IMR-90 (cell line): ENCODE measurements around the gene FKBP7. TPM values are rescaled to one million over a fixed set of nuclear protein-coding genes. Genes with fewer than 3 reads are reported as not detected.

Experiments used
- ATAC-seq: fragments of 200-7000 bp; cut with Tn5 transposase; 2 replicates; pipeline ENCODE4 v1.9.1; 2020; ENCODE audit warnings: low read depth, mild to moderate bottlenecking, moderate library complexity
- BruUV-seq: library from RNA; stranded (reverse); fragments of 400-500 nt; replicated peaks from 2 replicates; lab custom pipeline; 2021; lab: Mats Ljungman, UMichigan
- CTCF ChIA-PET: fragments of 300-600 bp; formaldehyde crosslinking; extraction: SDS; loops from one replicate; lab custom pipeline; 2021; ENCODE audit warnings: antibody characterized with exemption; lab: Yijun Ruan, JAX
- POLR2A ChIA-PET: fragments of 300-600 bp; sonication (Branson Sonifier 250); formaldehyde crosslinking; loops from one replicate; lab custom pipeline; 2022; ENCODE audit warnings: antibody characterized with exemption; ENCODE audit not compliant: unreplicated experiment; lab: Charles Lee
- DNase-seq: peaks from one replicate; pipeline ENCODE4 v3.0.0; 2013
- H2AFZ ChIP-seq: replicated peaks from 2 replicates; pipeline ENCODE3; 2013; ENCODE audit warnings: low read length, mild to moderate bottlenecking; ENCODE audit not compliant: poor library complexity
- H2AK5ac ChIP-seq: 2 replicates; pipeline ENCODE4 v1.6.1; 2013; ENCODE audit warnings: low read depth, low read length, inconsistent platforms
- H2AK9ac ChIP-seq: replicated peaks from 2 replicates; pipeline ENCODE3; 2013; ENCODE audit warnings: mild to moderate bottlenecking, low read depth, low read length, moderate library complexity; ENCODE audit not compliant: poor library complexity
- H2BK120ac ChIP-seq: 2 replicates; pipeline ENCODE4 v1.6.1; 2013; ENCODE audit warnings: low read depth, low read length, inconsistent platforms
- H2BK15ac ChIP-seq: 3 replicates; pipeline ENCODE4 v1.6.1; 2013; ENCODE audit warnings: low read depth, low read length, inconsistent platforms
- H2BK20ac ChIP-seq: 2 replicates; pipeline ENCODE4 v1.6.1; 2013; ENCODE audit warnings: low read depth, mild to moderate bottlenecking, inconsistent platforms, low read length, moderate library complexity
- H2BK5ac ChIP-seq: 2 replicates; pipeline ENCODE4 v1.6.1; 2013; ENCODE audit warnings: mild to moderate bottlenecking, low read depth, low read length, inconsistent platforms; ENCODE audit not compliant: poor library complexity, severe bottlenecking
- H3K14ac ChIP-seq: replicated peaks from 2 replicates; pipeline ENCODE4 v1.6.1; 2013; ENCODE audit warnings: low read depth, low read length, inconsistent platforms
- H3K18ac ChIP-seq: 2 replicates; pipeline ENCODE4 v1.6.1; 2013; ENCODE audit warnings: low read depth, low read length, control low read depth
- H3K23ac ChIP-seq: 2 replicates; pipeline ENCODE4 v1.6.1; 2013; ENCODE audit warnings: low read depth, low read length, inconsistent platforms
- H3K27ac ChIP-seq: 2 replicates; pipeline ENCODE4 v1.5.1; 2013; ENCODE audit warnings: mild to moderate bottlenecking, control low read depth, low read length; ENCODE audit not compliant: insufficient read depth
- H3K27me3 ChIP-seq: 2 replicates; pipeline ENCODE4 v1.6.1; 2013; ENCODE audit warnings: low read length; ENCODE audit not compliant: control insufficient read depth, insufficient read depth
- H3K36me3 ChIP-seq: 2 replicates; pipeline ENCODE4 v1.6.1; 2013; ENCODE audit warnings: low read length, mixed read lengths; ENCODE audit not compliant: control insufficient read depth, insufficient read depth
- H3K4ac ChIP-seq: 2 replicates; pipeline ENCODE4 v1.6.1; 2013; ENCODE audit warnings: low read depth, low read length, inconsistent platforms
- H3K4me1 ChIP-seq: 2 replicates; pipeline ENCODE4 v1.6.1; 2013; ENCODE audit warnings: low read length, mixed read lengths; ENCODE audit not compliant: control insufficient read depth, insufficient read depth
- H3K4me2 ChIP-seq: 2 replicates; pipeline ENCODE4 v1.6.1; 2013; ENCODE audit warnings: low read depth, mild to moderate bottlenecking, control low read depth, low read length, moderate library complexity
- H3K4me3 ChIP-seq: 2 replicates; pipeline ENCODE4 v1.5.1; 2013; ENCODE audit warnings: low read depth, mild to moderate bottlenecking, control low read depth, low read length, moderate library complexity; ENCODE audit not compliant: insufficient read depth
- H3K56ac ChIP-seq: 2 replicates; pipeline ENCODE4 v1.6.1; 2013; ENCODE audit warnings: low read length, inconsistent platforms; ENCODE audit not compliant: insufficient read depth; ENCODE audit errors: extremely low read depth
- H3K79me1 ChIP-seq, 2 experiments: 2 replicates each; pipeline ENCODE4 v1.6.1; 2013; ENCODE audit warnings: low read length in 2 of 2, inconsistent platforms in 1 of 2, low read depth in 1 of 2
- H3K9ac ChIP-seq: 2 replicates; pipeline ENCODE4 v1.6.1; 2013; ENCODE audit warnings: low read depth, low read length, control low read depth
- H3K9me1 ChIP-seq: 2 replicates; pipeline ENCODE4 v1.6.1; 2013; ENCODE audit warnings: low read length, inconsistent platforms; ENCODE audit not compliant: insufficient read depth
- H3K9me3 ChIP-seq: 2 replicates; pipeline ENCODE4 v1.6.1; 2013; ENCODE audit warnings: low read length; ENCODE audit not compliant: control insufficient read depth, insufficient read depth
- H4K20me1 ChIP-seq: 2 replicates; pipeline ENCODE4 v1.6.1; 2013; ENCODE audit warnings: low read length, inconsistent platforms; ENCODE audit not compliant: insufficient read depth
- H4K5ac ChIP-seq: 2 replicates; pipeline ENCODE4 v1.6.1; 2013; ENCODE audit warnings: mild to moderate bottlenecking, low read depth, low read length, control low read depth
- H4K8ac ChIP-seq, 2 experiments: 2 replicates each; pipeline ENCODE4 v1.6.1; 2013; ENCODE audit warnings: low read depth in 2 of 2, low read length in 2 of 2, control low read depth in 1 of 2, inconsistent platforms in 1 of 2
- H4K91ac ChIP-seq: 2 replicates; pipeline ENCODE4 v1.6.1; 2013; ENCODE audit warnings: low read depth, low read length, inconsistent platforms; ENCODE audit not compliant: insufficient read depth
- FOS ChIP-seq: fragments of 150-350 bp; IDR thresholded peaks from 2 replicates; pipeline ENCODE4 v1.6.1; 2016; ENCODE audit warnings: low read depth, low read length
- MXI1 ChIP-seq: IDR thresholded peaks from 2 replicates; pipeline ENCODE4 v1.6.1; 2012; ENCODE audit warnings: low read depth, mild to moderate bottlenecking, low read length, moderate library complexity, borderline replicate concordance
- RCOR1 ChIP-seq: IDR thresholded peaks from 2 replicates; pipeline ENCODE4 v1.6.1; 2012; ENCODE audit warnings: mild to moderate bottlenecking, low read length, improper control_type of control experiment; ENCODE audit not compliant: insufficient replicate concordance
- RFX5 ChIP-seq: IDR thresholded peaks from 2 replicates; pipeline ENCODE4 v1.8.0; 2012; ENCODE audit warnings: low read depth, mild to moderate bottlenecking, low read length, moderate library complexity
- WGBS, 2 experiments: methylation state at CpG; one replicate each; pipeline versions ENCODE4 v1.1.5 to v1.1.7; 2013; ENCODE audit warnings: missing lambda C conversion rate in 2 of 2; ENCODE audit not compliant: insufficient read length in 1 of 2; ENCODE audit errors: extremely low coverage in 2 of 2; 5-methylcytosine and 5-hydroxymethylcytosine counted together
- dilution Hi-C: fragments of 300-500 bp; cut with HindIII; formaldehyde crosslinking; loops from one replicate; pipeline ENCODE4 v1.14.3; 2018; ENCODE audit warnings: low sequenced_read_pairs; ENCODE audit not compliant: unreplicated experiment
- in situ Hi-C: fragments of 300-500 bp; cut with MboI; formaldehyde crosslinking; loops from 3 replicates; pipeline ENCODE4 v1.14.3; 2019; ENCODE audit warnings: low sequenced_read_pairs, inconsistent platforms, mixed read lengths
- intact Hi-C: fragments of 100-400 bp; cut with micrococcal nuclease; formaldehyde crosslinking; loops from 2 replicates; pipeline ENCODE4 v1.10.0; 2022
- polyA plus RNA-seq, 3 experiments: library from polyadenylated mRNA; depleted of rRNA; stranded (reverse); fragments of >200 nt; gene quantifications; 2 replicates each; pipeline ENCODE4 v1.2.3, GENCODE V29; 2012; ENCODE audit warnings: low replicate concordance in 1 of 3
- total RNA-seq: library from RNA; depleted of rRNA; stranded (reverse); fragments of >200 nt; gene quantifications from 2 replicates; pipeline ENCODE4 v1.2.3, GENCODE V29; 2012
- TF ChIP-seq, protein P1 (sequence below): fragments of 150-350 bp; IDR thresholded peaks from 2 replicates; pipeline ENCODE4 v1.6.1; 2016; ENCODE audit warnings: low read depth, mild to moderate bottlenecking, low read length, moderate library complexity, borderline replicate concordance
- TF ChIP-seq, protein P2 (sequence below): conservative IDR thresholded peaks from 2 replicates; pipeline ENCODE4 v1.5.1; 2012; ENCODE audit warnings: mild to moderate bottlenecking, low read depth, low read length, improper control_type of control experiment

The FKBP7 gene
- total and polyA plus RNA-seq, 2 of the 4 experiments (the other 2 are of a cell fraction), result 32.6 to 51.0 TPM

DNA sequence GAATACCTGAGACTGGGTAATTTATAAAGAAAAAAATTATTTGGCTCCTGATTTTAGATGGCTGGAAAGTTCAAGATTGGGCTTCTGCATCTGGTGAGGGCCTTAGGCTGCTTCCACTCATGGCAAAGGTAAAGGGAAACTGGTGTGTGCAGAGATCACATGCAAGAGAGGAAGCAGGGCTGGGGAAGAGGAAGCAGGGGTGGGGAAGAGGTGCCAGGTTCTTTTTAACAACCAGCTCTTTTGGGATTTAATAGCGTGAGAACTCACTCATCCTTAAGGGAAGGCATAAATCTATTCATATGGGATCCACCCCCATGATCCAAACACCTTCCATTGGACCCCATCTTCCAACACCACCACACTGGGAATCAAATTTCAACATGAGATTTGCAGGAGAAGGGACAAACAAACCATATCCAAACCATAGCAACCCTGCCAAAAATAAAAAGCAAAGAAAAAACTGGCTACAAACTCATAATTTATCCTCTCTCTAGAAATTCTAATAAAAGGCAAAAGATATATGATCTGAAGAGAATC lies 57.9 kb downstream of the FKBP7 start:
- in situ Hi-C loops, result no loop called here
- CTCF ChIA-PET, result no interaction called here

More for the DNA sequence above, 57.9 kb downstream of the FKBP7 start:
- H3K23ac ChIP-seq, result no peak overlapping the region
- H2AFZ ChIP-seq, result no peak overlapping the region
- no peaks in the 10 kb centered on the region for H3K36me3 ChIP-seq
- no peak overlapping the region for H2AK5ac ChIP-seq
- no peak overlapping the region for H3K14ac ChIP-seq
- H3K9me3 ChIP-seq, result peaks cover 2% of the 10 kb centered on the region; the same call in 1 of the 2 replicates
- no peak overlapping the region for H3K18ac ChIP-seq
- ATAC-seq (no peak), DNase-seq (no peak)
- no peak overlapping the region for H2BK120ac ChIP-seq
- no peak overlapping the region for H4K8ac ChIP-seq
- H3K27me3 ChIP-seq, result no peaks in the 10 kb centered on the region
- BruUV-seq, result no TSS peak
- no peak overlapping the region for H3K4me2 ChIP-seq
- intact Hi-C loops (no loop called here), dilution Hi-C loops (no loop called here)
- H4K5ac ChIP-seq, result no peak overlapping the region
- POLR2A ChIA-PET, result no interaction called here
- no peak overlapping the region for H2BK15ac ChIP-seq
- H3K79me1 ChIP-seq, result peaks cover 20 to 31% of the 10 kb centered on the region in 2 experiments
- H3K4me1 ChIP-seq, result 0 out of 2 replicates have a peak, but pooled peaks cover 2% of the 10 kb centered on the region
- no CpG with 5 or more reads among the region's 1 CpG for WGBS, 2 experiments
- H3K4me3 ChIP-seq, result no peak overlapping the region
- TF ChIP-seq, protein P1, sequence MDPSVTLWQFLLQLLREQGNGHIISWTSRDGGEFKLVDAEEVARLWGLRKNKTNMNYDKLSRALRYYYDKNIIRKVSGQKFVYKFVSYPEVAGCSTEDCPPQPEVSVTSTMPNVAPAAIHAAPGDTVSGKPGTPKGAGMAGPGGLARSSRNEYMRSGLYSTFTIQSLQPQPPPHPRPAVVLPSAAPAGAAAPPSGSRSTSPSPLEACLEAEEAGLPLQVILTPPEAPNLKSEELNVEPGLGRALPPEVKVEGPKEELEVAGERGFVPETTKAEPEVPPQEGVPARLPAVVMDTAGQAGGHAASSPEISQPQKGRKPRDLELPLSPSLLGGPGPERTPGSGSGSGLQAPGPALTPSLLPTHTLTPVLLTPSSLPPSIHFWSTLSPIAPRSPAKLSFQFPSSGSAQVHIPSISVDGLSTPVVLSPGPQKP, result no peak
- TF ChIP-seq, protein P2, sequence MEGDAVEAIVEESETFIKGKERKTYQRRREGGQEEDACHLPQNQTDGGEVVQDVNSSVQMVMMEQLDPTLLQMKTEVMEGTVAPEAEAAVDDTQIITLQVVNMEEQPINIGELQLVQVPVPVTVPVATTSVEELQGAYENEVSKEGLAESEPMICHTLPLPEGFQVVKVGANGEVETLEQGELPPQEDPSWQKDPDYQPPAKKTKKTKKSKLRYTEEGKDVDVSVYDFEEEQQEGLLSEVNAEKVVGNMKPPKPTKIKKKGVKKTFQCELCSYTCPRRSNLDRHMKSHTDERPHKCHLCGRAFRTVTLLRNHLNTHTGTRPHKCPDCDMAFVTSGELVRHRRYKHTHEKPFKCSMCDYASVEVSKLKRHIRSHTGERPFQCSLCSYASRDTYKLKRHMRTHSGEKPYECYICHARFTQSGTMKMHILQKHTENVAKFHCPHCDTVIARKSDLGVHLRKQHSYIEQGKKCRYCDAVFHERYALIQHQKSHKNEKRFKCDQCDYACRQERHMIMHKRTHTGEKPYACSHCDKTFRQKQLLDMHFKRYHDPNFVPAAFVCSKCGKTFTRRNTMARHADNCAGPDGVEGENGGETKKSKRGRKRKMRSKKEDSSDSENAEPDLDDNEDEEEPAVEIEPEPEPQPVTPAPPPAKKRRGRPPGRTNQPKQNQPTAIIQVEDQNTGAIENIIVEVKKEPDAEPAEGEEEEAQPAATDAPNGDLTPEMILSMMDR, result no peak
- TF ChIP-seq MXI1, result no peak
- no peak for TF ChIP-seq RFX5
- no peak for TF ChIP-seq RCOR1
- no peak for TF ChIP-seq FOS
- no peak overlapping the region for H3K9ac ChIP-seq
- no peak overlapping the region for H3K27ac ChIP-seq
- no peak overlapping the region for H3K56ac ChIP-seq
- H2BK5ac ChIP-seq, result no peak overlapping the region
- peaks cover 3% of the 10 kb centered on the region; the same call in 1 of the 2 replicates for H3K9me1 ChIP-seq
- no peak overlapping the region for H2BK20ac ChIP-seq
- no peaks in the 10 kb centered on the region for H4K20me1 ChIP-seq
- no peak overlapping the region for H4K91ac ChIP-seq
- no peak overlapping the region for H2AK9ac ChIP-seq
- no peak overlapping the region for H3K4ac ChIP-seq
